Activated CD4-positive, CD25-positive, alpha-beta regulatory T cell treated with anti-CD3 and anti-CD28 coated beads, Interleukin-2, amount 50 U/mL, for 72 hours (primary cell): ENCODE results near the gene IFNE.
"Not testable (repeated sequence)": the region's sequence is repeated elsewhere in the genome, so short reads cannot be mapped to it uniquely, and the experiment has no call there.

Experiments
- DNase-seq: peaks from one replicate; pipeline ENCODE4 v3.0.0; 2021

IFNE gene

DNA sequence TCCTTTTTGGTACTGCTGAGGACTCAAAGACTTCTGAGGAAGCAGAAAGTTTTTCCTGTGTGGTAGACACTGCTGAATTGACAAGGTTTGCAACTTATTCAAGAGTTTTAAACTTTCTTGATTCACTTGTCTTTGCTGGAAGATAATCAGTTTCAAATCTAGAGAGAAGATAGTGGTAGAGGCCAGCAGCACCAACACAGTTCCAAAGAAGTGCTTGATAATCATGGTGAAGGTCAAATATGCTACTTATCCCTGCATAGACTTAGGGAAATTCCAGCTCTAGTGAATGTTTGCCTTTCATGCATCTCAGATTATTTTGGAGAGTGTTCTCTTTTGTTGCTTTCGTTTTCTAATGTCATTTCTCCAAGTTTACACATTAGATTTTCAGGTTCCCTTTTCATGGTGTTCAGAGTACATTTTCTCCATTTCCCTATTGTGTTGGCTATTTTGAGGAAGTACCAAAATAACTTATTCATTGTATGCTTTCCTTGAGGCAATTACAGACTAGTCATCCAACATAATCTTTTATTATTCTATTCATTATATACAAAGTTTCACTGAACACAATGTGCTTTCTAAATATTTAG lies 550 bp downstream of the IFNE start:
- no peak for DNase-seq

DNA sequence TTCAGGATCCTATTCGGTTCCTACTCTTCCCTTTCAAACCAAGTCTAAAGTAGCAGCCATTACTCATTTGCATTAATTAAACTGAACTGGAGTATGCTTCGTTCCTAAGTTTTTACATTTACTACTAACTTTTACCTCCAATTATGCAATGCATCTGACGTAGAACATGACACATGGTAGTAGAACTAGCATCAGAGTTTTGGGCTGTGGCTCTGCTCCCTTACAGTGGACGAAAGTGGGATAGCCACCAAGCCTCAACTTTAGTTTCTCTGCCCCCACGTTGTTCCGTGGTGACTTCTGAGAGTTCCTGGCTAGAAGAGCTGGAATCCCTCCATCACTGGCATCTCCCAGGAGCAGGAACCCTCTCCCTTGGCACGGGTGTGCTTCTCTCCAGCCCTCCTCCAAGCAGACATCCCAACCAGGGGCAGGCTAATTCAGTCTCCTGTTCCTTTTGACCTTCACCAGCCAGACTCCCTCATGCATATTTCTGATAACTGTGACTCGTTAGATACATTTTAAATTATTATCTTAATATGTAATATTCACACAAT lies 2.9 kb downstream of the IFNE start:
- no peak for DNase-seq

DNA sequence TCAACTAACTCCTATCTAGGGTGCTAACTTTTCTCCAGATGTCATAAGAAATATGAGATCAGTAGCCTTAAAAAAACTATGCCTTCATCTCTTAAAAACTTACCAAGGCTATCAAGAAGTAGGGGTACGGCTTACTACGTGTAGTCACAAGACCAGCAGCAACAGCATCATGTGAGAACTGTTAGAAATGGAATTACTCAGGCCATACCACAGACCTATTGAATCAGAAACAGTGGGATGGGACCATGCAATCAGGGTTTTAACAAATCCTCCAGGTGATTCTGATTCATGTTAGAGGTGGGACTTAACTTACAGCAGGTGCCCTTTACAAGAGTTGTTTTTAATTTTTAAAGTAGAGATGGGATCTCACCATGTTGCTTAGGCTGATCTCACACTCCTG lies 4.6 kb downstream of the IFNE start:
- no peak for DNase-seq

DNA sequence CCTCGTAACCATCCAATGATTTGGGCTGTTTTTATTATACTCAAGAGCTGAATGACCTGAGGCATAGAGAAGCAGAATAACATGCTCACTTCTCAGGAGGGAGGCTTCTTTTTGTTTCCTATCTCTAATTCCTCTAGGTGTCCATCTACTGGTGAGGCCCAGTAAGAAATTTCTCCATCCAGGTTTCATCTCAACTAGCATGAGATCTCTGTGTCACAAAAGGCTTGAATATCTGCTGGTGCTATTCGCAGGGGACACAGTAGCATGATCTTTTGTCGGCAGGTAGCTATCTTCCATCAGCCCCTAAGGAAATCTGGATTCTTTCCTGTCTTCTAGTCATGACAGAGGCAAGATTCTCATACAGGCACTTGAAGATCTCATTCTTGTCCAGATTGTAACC lies 8.9 kb downstream of the IFNE start:
- DNase-seq = no peak

DNA sequence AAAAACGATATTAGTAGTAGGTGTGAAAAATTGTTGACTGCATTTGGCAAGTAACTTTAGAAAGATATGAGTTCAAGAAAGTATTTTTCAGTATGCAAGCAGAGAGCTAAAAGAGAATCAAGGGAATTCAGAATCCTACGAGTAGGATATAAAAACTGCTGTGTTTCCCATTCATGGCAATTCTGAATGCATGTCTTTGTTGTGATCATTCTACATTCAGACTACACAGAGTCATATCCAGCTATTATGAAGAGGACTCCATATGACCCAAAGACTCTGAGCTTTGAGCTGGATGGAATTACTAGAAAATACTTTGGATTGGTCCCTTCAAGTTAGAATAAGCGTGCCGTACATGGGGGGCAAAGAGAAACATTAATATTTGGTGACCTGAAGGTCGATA lies 12.0 kb downstream of the IFNE start:
- DNase-seq = no peak

DNA sequence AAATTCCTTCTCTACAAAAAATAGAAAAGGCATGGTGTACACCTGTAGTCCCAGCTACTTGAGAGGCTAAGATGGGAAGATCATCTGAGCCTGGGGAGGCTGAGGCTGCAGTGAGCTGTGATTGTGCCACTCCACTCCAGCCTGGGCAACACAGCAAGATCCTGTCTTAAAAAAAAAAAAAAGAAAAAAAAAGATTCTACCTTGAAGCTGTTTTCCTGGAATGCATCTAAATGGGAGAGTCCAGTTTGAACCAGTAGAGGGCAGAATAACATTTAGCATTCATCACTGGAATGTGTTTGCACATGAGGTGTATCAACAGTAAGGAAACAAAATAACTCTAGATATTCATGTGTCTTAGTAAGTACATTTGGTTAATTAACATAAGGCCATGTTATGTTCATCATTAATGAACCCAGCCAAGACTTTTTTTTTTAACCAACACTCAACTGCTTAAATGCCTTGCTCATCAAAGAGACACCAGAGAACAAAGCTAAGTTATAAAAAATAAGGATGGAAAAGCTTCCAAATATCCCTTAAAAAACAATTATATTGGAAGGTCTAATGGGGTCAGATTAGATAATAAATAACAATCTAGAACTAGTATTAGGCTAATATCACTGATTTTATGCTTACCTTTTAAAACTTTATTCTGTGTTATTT lies 16.1 kb downstream of the IFNE start:
- DNase-seq = no peak

DNA sequence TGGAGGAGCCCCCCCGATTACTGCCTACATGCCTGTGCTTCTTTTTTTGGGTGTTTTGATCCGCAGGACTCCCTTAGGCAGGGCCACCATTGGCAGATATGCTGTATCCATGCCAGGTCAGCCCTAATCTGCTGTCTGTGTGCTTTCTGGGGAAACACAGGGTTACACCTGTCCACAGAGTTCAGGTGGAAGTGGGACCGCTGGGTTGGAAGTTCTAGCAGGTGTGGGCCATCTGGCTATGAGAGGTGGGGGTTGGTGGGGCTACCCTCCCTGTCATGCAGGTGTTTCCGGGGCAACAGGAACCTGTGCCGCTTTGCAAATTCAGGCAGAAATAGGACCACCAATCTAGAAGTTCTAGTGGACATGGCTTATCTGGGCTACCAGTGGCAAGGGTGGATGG lies 17.0 kb downstream of the IFNE start:
- no peak for DNase-seq

DNA sequence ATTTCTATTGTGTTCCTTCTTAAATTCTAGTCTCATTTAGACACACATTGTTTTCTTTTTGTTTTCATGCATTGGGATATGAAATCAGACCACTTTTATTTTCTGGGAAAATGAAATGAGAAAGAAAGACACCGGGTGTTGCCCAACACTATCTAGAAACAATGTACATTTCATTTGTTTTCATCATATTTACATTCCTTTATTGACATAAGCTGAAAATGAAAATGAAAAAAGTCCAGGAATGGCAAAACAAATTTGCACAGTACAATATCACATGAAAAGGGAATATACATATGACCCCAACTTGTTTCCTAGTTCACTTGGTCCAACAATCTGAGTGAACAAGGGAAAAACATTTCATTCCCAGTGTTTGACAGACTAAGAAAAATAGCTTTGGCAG lies 20.7 kb downstream of the IFNE start:
- no peak for DNase-seq

DNA sequence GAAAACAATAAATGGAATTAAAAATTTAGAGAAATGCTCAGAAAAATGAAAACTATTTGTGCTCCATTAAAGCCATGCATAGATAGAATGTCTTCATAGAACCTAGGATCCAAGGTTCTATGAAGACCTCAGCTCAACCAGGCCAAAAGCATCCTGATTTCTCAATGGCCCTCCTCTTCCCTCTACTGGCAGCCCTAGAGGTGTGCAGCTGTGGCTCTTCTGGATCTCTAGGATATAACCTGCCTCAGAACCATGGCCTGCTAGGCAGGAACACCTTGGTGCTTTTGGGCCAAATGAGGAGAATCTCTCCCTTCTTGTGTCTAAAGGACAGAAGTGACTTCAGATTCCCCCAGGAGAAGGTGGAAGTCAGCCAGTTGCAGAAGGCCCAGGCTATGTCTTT lies 26.8 kb downstream of the IFNE start:
- DNase-seq = no peak

DNA sequence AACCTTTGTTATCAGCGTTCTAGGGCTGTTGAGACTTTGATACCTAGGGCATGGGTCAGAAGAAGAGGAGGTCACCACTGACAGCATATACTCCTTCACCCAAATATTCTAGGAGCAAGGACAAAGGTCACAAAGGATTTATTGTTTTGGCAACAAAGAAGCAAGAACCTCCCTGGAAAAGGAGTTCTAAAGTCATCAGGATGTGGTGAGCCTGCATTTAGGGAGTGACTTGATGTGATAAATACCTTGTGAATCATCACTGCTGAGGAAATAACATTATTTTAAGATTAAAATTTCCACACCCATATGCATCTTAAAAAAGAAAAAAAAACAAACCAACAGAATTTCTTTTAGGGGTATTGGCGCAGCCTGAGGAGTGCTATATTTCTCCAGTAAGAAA lies 28.0 kb downstream of the IFNE start:
- no peak for DNase-seq

DNA sequence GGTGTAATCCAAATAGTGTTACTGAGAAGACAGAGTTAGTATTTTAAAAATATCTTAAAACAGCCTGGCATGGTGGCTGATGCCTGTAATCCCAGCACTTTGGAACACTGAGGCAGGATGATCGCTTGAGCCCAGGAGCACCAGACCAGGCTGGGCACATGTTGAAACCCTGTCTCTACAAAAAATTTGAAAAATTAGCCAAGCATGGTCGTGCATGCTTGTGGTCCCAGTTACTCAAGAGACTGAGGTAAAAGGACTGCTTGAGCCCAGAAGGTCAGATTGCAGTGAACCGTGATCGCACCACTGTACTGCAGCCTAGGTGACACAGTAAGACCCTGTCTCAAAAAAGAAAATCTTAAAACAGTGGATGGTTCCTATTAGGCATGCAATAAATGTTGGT lies 29.4 kb downstream of the IFNE start:
- no peak for DNase-seq

DNA sequence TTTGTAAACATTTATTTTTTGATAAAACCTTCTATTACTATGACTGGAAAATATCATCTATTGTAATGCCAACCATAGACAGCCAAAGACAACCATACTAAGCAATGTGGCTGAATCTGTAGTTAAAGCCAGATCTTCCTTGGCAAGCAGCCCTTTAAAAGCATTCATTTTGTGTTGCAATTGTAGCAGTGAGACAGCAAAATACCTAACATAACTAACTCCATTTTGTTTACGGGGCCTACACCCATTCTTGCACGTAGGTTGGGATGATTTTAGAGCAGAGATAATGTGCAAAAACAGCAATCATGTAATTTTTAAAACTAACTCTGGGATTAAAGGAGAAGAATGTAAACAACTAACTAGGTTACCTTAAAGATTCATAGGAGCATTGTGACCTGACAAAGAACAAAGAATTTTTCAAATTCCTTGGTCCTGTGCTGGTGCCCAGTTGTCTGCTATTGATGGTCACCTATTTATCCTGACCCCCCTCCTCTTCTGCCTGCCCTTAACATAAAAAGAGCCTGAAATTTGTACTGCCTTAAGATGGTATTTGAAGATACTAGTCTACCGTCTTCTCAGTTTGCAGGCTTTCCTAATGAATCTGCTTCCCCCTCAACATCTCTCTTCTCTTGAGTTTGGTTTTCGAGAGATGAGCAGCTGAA lies 31.2 kb downstream of the IFNE start:
- no peak for DNase-seq

DNA sequence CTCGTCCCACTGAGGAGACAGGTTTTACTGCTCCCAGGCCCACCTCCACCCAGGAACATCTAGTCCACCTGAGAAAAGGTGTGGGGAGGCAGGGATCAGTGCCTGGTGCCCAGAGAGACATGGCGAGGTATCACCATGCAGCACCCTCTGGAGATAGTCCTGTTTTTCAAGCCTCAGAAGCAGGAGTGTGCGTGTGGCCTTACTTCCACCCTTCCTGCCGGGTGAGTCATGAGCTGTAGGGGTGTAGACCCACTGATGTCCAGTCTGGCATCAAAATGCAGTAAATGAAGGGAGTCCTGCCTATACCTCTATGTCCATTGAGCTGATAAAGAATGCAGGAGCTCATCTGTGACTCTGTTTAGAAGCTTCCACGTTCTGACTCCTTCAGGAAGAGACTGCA lies 32.8 kb downstream of the IFNE start:
- not testable (repeated sequence) for DNase-seq

DNA sequence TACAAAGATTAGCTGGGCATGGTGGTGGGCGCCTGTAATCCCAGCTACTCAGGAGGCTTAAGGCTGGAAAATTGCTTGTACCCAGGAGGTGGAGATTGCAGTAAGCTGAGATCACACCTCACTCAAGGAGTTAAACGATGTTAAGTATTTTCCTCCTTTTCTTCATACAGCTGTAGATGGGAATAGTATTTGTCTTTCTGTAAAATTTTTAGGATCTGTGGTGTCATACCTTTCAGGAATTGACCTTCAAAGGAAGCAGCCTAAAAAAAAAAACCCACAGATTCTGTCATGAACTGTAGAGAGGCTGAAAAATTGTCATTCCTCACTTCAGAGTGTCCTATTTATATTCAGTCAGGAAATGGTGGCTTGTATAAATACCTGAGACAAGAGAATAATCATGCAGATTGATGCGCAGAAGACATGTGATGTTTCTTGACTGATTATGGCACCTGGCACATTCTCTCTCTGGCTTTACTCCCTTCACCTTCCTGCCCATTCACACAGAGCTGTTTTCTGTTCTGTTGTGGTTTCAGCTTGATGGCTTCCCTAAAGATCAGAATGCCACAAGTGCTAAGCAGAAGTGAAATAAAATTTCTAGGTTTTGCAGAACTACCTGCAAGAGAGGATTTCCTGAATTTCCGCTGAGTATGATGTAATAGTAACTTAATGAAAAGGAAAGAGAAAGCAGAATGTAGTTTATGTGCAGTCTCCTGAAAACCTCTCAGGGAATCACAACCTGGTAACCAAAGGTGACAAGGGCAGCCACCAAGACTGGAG lies 38.1 kb downstream of the IFNE start:
- no peak for DNase-seq

DNA sequence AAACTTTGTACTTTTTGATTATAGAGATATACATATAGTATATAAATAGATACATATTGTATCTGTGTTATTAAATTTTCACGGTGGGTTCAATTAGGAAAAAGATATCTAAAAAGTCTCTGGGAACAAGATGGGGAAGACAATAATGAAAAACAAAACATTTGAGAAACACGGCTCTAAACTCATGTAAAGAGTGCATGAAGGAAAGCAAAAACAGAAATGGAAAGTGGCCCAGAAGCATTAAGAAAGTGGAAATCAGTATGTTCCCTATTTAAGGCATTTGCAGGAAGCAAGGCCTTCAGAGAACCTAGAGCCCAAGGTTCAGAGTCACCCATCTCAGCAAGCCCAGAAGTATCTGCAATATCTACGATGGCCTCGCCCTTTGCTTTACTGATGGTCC lies 42.0 kb downstream of the IFNE start, which contains the start of gene IFNA1:
Gene IFNA1 (plus strand): TSS at position 301 of the 400 bp plus-strand sequence. CDS start 69 bp downstream, at position 370.
- DNase-seq = no peak

DNA sequence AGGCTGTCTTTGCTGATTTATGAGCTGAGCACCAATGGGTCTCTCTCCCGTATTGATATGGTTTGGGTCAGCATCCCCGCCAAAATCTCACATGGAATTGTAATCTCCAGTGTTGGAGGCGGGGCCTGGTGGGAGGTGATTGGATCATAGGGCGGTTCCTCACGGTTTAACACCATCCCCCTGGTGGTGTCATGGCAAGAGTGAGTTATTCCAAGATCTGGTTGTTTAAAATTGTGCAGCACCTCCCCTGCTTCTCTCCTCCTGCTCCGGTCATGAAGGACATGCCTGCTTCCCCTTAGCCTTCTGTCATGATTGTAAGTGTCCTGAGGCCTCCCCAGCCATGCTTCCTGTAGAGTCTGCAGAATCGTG lies 47.1 kb downstream of the IFNE start:
- DNase-seq = not testable (repeated sequence)

DNA sequence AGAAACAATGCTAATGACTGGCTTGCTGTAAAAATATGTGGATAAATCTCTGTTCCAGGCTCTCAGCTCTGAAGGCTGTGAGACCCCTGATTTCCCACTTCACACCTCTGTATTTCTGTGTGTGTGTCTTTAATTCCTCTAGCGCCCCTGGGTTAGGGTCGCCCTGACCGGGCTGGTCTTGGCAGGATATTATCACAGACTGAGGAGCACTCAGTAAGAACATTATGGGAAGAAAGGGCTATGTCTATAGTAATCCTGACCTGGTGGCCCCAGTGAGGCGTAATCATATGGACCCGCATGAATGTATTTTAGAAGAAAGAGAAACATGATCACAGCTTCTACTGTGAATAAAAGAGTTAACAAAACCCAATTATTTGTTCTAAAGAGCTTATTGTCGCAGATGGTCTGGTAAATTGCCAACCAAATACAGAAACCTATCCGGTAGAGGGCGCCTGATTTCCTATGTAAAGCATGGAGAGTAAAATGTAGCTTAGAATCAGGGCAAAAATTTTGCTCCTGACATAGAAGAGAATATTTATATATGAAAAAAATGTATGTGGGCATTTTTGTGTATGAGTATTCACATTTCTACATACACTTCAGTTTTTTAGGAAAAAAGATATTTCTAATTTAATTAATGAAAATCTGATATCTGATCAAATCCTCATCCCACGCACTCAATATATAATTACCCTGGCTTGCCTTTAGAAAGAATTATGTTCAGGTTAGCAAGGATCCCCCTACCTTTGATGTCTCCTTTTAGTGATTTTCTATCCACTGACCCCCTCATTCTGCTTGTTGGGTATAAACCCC lies 47.7 kb downstream of the IFNE start:
- DNase-seq = no peak

DNA sequence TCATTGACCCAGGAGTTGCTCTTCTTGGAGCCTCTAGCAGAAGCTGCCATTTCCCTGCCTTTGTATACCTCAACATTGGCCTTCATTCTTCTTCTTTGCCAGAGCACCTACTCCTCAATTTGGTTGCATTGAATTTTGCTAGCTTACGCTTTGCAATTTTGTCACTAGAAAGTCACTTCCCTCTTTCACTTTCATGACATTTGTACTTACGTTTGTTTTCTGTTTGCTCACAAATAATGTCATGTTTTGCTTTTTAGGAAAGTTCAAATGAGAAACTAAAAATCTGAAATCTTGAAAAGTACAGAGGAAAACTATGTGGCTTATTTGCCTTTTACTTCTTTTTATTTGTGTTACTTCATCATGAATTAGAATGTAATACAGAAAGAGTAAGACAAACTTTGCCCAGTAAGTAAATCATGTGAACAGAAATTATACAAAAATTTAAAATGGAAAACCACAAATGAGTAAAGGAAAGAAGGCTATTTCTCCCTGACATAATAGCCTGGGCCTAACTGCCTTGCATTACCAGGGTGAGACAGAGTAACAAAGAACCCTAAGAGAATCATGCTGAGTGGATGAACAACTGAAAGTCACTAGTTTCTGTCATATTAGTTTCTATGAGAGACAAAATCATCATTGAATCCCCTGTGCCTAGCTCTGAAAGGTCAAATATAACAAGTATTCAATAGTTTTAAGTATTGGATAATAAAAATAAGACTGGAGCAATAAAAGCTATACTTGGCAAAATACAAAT lies 49.3 kb downstream of the IFNE start:
- no peak for DNase-seq
